Upper lobe of left lung (tissue), 4 donors: ENCODE measurements around the gene MORN4.
"Not testable (repeated sequence)": the region's sequence is repeated elsewhere in the genome, so short reads cannot be mapped to it uniquely, and the experiment has no call there.

ENCODE experiments used
- CTCF ChIP-seq, 6 experiments: fragments of 450-650 bp in 4 of 6; fragments of 200-600 bp in 2 of 6; sonication (generic) in 2 of 6; IDR thresholded peaks; one replicate each; pipeline ENCODE4 v1.5.1; 2016 to 2019; ENCODE audit warnings: antibody characterized with exemption in 6 of 6
- EP300 ChIP-seq, 4 donors: sonication (generic); formaldehyde crosslinking; IDR thresholded peaks; one replicate each; pipeline ENCODE4 v1.5.1; 2017; ENCODE audit warnings: antibody characterized with exemption in 4 of 4, control low read depth in 2 of 4
- POLR2A ChIP-seq, 4 donors: fragments of 450-650 bp; IDR thresholded peaks; one replicate each; pipeline ENCODE4 v1.5.1; 2016 to 2017; ENCODE audit warnings: antibody characterized with exemption in 4 of 4, mild to moderate bottlenecking in 2 of 4

- TF ChIP-seq CTCF, EP300, POLR2A (IDR thresholded peaks at IDR 0.05): not testable (repeated sequence)
Observed at GRCh38 chr10:97642471-97643159, 9.3 kb upstream of the MORN4 start.
